ENCODE data around the gene TNXB. TPM values are rescaled to one million over a fixed set of nuclear protein-coding genes. Genes with fewer than 3 reads are reported as not detected.
"Not testable (repeated sequence)": the region's sequence is repeated elsewhere in the genome, so short reads cannot be mapped to it uniquely, and the experiment has no call there.

The TNXB gene
- polyA plus RNA-seq, 3 donors: 4.3 to 5.6 (median 4.3) TPM

- not testable (repeated sequence) for DNase-seq
These were observed 40.8 kb downstream of the TNXB start for GRCh38 chr6:32068315-32068714.

DNA sequence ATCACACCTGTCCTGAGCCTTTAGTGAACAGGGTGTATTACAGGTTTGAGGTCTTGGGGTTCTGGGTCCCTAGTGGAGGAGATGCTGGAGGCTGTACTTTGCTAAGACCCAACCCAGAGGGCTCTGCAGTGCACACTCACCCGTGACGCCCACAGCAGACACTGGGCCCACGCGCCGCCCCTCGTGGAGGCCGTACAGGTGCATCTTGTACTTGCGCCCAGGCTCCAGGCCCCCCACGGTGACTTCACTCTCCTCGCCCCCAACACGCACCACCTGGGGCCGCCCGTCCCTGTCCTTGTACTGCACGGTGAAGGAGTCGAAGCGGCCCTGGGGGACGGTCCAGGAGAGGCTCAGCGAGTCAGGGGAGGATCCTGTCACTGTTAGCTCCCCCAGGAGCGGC is 41.6 kb downstream of the TNXB start:
- not testable (repeated sequence) for DNase-seq

- no peak for DNase-seq
These were observed 44.4 kb downstream of the TNXB start for GRCh38 chr6:32064706-32065105.

- no peak for DNase-seq
These were observed 48.0 kb downstream of the TNXB start for GRCh38 chr6:32060966-32061655.

DNA sequence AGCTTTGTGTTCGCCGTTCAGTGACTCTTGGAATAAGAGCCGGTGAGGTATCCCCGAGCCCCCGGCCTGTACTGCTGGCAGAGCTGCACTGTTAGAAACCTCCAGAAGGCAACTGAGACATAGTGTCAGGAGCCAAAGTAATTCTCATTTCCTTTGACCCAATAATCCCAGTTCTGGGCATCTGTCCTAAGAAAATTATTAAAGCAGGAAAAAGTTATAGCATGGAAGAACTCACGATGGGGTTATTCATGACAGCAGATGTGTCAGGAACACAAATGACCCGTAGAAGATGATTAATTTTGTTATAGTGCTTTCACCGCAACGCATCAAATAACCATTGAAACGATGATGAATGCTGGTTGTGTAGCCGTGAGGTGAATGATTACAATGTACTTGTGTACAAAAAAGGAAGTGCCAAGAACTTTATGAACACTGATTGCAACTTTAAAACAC is 50.6 kb downstream of the TNXB start:
- no peak for DNase-seq

DNA sequence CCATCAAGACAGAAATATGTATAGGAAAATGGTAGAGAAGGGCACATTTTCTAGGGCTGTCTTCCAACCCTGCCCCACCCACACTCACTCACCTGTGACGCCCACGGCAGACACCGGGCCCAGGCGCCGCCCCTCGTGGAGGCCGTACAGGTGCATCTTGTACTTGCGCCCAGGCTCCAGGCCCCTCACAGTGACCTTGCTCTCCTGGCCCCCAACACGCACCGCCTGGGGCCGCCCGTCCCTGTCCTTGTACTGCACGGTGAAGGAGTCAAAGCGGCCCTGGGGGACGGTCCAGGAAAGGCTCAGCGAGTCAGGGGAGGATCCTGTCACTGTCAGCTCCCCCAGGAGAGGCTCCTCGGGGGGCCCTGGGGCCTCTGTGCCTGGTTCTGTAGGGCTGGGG is 51.2 kb downstream of the TNXB start:
- DNase-seq: no peak

- DNase-seq: no peak
These were observed 52.9 kb downstream of the TNXB start for GRCh38 chr6:32056254-32056653.

GRCh38 chr6:32055756-32056155 is 53.4 kb downstream of the TNXB start:
- DNase-seq: not testable (repeated sequence)

GRCh38 chr6:32053314-32053713 is 55.8 kb downstream of the TNXB start:
- DNase-seq: not testable (repeated sequence)

DNA sequence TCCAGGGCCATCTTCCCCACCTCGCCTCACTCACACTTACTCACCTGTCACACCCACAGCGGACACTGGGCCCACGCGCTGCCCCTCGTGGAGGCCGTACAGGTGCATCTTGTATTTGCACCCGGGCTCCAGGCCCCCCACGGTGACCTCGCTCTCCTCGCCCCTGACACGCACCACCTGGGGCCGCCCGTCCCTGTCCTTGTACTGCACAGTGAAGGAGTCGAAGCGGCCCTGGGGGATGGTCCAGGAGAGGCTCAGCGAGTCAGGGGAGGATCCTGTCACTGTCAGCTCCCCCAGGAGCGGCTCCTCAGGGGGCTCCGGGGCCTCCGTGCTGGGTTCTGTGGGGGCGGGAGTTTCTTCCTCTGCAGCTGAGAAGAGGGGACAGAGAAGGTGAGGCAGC is 56.5 kb downstream of the TNXB start:
- not testable (repeated sequence) for DNase-seq

DNA sequence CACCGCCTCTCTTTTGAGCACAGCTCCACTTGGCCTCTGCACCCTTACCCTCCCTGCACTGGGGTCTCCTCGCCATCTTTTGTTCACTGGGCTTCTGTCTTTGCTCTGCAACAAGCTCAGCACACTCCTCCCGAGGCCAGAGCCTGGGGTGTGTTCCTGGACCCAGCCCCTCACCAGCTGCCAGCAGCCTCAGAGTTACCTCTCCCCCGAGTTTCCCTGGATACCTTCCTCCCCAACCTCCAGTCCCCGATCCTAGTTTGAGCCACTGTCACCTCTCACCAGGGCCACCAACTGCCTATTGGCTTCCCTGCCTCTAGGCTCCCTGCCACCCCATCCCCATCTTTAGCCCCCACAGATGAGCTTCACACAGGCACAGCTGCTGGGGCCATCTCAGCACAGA is 58.6 kb downstream of the TNXB start:
- DNase-seq: no peak

DNA sequence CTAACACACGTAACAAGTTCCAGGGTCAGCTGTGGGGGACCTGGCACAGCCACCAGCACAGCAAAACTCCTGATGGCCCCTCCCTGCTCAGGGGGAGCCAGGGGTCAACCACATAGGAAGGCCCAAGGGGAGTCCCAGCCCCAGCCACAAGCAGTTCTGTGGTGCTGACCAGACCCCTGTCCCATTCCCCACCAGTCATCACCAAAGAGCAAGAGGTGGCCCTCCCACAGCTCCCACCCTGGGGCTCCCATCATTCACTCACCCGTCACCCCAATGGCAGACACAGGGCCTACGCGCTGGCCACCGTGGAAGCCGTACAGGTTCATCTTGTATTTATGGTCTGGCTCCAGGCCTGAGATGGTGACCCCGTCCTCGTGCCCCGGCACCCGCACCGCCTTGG is 59.4 kb downstream of the TNXB start:
- DNase-seq: not testable (repeated sequence)

GRCh38 chr6:32049149-32049548 is 60.0 kb downstream of the TNXB start:
- DNase-seq: not testable (repeated sequence)

DNA sequence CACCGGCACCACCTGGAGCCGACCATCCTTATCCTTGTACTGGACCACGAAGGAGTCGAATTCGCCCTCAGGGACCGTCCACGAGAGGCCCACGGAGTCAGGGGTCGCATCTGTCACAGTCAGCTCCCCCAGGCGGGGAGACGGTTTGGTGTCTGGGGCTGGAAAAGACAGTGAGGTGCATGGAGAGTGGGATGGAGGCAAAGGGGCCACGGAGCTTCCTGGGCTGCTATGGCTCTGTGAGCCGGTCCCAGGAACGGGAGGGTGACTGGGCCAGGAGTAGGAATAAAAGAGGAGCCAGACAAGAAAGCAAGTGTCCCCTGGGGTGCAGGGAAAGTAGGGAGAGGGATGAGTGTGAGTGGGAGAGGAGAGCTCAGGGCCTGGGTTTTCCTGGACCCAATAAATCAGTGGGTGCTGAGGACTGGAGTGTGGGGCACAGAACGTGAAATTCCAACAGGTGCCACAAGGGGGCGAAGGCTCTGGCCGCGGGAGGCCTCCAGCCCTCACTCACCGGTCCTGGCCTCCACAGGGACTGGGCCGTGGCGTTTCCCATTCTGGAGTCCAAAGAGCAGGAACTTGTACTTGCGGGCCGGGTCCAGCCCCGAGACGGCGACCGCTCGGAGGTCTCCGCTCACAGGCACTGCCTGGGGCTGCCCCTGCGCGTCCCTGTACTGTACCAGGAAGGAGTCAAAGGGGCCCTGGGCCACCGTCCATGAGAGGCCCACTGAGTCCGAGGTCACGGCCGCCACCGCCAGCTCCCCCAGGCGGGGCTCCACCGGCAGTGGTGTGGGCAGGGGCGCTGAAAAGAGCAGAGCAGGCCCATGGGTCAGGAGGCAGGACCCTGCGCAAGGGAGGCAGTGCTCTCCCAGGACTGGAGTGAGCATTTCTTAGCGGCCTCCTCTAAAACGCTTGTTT is 61.0 kb downstream of the TNXB start:
- DNase-seq: peak; percentile 58

GRCh38 chr6:32047539-32047854 is 61.6 kb downstream of the TNXB start:
- DNase-seq: no peak

GRCh38 chr6:32047084-32047478 is 62.1 kb downstream of the TNXB start:
- no peak for DNase-seq

DNA sequence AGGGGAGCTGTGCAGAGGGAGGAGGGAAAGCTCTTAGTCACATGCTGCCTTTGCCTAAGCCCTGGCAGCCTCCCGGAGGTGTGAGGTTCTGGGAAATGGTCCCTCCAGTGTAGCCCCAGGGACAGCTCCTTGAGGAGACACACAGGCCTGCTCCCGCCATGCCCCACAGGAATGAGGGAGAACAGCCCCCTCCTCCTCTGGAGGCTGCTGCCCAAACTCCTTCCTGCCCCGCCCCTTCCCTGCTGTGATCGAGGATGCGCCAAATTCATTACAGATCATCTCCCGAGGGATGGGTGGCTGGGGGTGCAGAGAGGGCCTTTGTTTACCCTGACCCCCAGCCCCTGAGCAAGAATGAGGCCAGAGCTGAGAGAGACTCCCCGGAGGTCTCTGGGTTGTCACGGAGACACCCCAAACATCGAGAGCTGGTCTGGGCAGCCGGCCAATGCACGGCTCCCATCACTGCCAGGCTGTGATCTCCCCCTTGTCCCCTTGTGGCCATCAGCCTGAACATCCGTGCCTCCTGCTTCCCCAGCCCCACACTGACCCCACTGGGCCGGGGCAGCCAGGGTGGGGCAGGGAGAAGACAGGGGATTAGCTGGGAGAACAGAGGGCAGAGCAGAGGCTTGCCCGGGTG is 62.6 kb downstream of the TNXB start:
- DNase-seq: no peak

GRCh38 chr6:32045811-32046449 is 63.2 kb downstream of the TNXB start:
- DNase-seq: no peak

DNA sequence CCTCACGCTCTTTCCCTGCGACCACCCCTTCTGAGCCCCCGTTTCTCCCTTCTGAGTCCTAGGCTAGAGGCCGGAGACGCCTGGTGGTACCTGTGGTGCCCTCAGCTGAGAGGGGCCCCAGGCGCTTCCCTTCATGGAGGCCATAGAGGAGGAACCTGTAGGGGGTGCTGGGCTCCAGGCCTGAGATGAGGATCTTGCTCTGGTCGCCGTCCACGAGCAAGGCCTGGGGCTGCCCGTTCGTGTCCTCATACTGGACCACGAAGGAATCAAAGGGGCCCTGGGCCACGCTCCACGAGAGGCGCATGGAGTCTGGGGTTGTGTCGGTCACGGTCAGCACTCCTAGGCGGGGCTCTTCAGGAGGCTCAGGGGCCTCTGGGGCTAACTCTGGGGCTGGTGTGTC is 64.2 kb downstream of the TNXB start:
- DNase-seq: not testable (repeated sequence)

GRCh38 chr6:32043589-32044380 is 65.4 kb downstream of the TNXB start:
- DNase-seq: not testable (repeated sequence)

DNA sequence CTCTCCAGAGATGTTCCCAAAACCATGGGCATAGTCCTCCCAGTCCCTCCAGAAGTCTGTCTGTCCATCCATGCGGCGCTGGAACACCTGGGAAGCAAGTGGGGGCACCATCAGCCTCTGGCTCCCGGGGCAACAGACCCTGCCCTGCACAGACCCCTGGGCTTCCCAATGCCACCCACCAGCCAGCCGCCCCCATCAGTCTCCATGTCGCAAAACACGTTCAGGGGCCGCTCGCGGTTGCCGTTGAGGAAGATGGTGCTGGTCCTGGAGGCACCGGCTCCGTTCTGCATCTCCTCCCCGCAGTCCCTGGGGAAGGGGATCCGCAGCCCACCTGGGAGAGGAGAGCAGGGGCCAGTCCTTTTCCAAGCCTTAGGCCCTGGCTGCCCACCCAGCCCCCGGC is 66.9 kb downstream of the TNXB start:
- not testable (repeated sequence) for DNase-seq
